AG04450 (cell line): Measurements from ENCODE around the gene PRKAR1B. TPM values are rescaled to one million over a fixed set of nuclear protein-coding genes. Genes with fewer than 3 reads are reported as not detected.

Experiments used
- CTCF ChIA-PET: fragments of 300-600, 350-600 bp; formaldehyde crosslinking; extraction: SDS; loops from one replicate; lab custom pipeline; 2022; ENCODE audit warnings: antibody characterized with exemption, inconsistent platforms; lab: Charles Lee
- POLR2A ChIA-PET: fragments of 350-600 bp; formaldehyde crosslinking; extraction: SDS; loops from one replicate; lab custom pipeline; 2021; ENCODE audit warnings: antibody characterized with exemption, inconsistent platforms; lab: Yijun Ruan, JAX
- DNase-seq: peaks from one replicate; pipeline ENCODE4 v3.0.0-alpha.2; 2011; ENCODE audit warnings: low read depth, low spot score
- H3K27ac ChIP-seq: one replicate; pipeline ENCODE4 v1.5.1; 2012; ENCODE audit warnings: low read depth, low read length, control low read depth
- H3K27me3 ChIP-seq: one replicate; pipeline ENCODE4 v1.6.0; 2012; ENCODE audit warnings: low read length; ENCODE audit not compliant: control insufficient read depth, insufficient read depth
- H3K4me3 ChIP-seq: 2 replicates; pipeline ENCODE4 v1.5.1; 2011; ENCODE audit warnings: mild to moderate bottlenecking, low read depth, low read length, control low read depth
- H3K9me3 ChIP-seq: 2 replicates; pipeline ENCODE4 v1.5.1; 2012; ENCODE audit warnings: low read length; ENCODE audit not compliant: control insufficient read depth, insufficient read depth
- polyA plus RNA-seq: library from polyadenylated mRNA; depleted of rRNA; stranded (reverse); fragments of >200 nt; gene quantifications from 2 replicates; pipeline ENCODE4 v1.2.3, GENCODE V29; 2011
- TF ChIP-seq, protein P1 (sequence below): IDR thresholded peaks from 2 replicates; pipeline ENCODE4 v1.5.1; 2011; ENCODE audit warnings: low read depth, low read length, control low read depth, inconsistent platforms

The PRKAR1B gene
- polyA plus RNA-seq, 1 experiment, result 16.1 TPM

DNA sequence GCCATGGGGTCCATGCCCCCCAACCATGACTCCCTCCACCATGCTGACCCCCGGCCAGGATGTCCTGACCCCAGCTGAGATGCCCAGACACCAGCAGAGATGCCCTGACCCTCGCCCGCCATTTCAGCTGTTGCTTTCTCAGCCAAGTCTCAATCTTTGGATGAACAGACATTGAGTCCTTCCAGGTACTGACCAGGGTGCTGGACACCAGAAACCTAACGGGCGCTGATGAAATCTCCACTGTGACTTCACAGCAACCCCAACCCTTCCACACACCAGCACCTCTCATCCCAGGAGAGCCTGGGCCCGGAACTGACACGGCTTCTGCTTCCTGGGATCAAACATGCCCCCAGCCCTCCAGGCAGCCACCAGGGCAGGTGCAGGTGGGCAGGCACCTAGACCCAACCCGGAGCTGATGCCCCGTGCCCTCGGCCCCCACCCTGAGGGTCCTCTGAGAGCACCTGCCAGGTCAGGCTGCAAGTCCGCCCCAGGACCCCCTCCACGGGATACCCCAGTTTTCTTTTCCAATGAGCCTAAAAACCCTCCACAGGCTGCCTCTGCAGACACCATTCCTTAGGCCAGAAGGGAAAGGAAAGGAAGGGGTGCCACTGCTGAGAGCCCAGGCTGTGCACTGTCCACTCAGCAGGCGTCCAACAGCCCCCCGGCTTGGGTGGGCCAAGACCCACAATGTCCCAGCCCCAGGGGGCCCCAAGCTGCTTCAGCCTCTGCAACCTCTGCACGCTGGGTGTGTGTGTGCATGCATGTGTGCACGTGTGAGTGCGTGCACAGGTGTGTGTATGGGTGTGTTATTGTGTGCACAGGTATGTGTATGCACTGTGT is 164.1 kb downstream of the PRKAR1B start:
- H3K9me3 ChIP-seq, result peaks cover 3% of the 10 kb centered on the region; the same call in 1 of the 2 replicates
- peaks cover 4% of the 10 kb centered on the region for H3K27me3 ChIP-seq
- H3K4me3 ChIP-seq, result no peak overlapping the region
- CTCF ChIA-PET, result no interaction called here
- no peak overlapping the region for H3K27ac ChIP-seq
- POLR2A ChIA-PET, result interaction anchor here (0.6 kb wide), 1 partner anchor 204 kb away, joined by 6 read pairs; no protein-coding TSS in a partner anchor
- no peak for DNase-seq
- TF ChIP-seq, protein P1, sequence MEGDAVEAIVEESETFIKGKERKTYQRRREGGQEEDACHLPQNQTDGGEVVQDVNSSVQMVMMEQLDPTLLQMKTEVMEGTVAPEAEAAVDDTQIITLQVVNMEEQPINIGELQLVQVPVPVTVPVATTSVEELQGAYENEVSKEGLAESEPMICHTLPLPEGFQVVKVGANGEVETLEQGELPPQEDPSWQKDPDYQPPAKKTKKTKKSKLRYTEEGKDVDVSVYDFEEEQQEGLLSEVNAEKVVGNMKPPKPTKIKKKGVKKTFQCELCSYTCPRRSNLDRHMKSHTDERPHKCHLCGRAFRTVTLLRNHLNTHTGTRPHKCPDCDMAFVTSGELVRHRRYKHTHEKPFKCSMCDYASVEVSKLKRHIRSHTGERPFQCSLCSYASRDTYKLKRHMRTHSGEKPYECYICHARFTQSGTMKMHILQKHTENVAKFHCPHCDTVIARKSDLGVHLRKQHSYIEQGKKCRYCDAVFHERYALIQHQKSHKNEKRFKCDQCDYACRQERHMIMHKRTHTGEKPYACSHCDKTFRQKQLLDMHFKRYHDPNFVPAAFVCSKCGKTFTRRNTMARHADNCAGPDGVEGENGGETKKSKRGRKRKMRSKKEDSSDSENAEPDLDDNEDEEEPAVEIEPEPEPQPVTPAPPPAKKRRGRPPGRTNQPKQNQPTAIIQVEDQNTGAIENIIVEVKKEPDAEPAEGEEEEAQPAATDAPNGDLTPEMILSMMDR, result no peak

GRCh38 chr7:562374-562675 is 164.8 kb downstream of the PRKAR1B start:
- Histone ChIP-seq H3K27ac (no peak overlapping the region), H3K9me3 (peaks cover 5% of the 10 kb centered on the region), H3K4me3 (no peak overlapping the region), H3K27me3 (peaks cover 4% of the 10 kb centered on the region)
- ChIA-PET CTCF (no interaction called here), POLR2A (interaction anchor here (0.6 kb wide), 1 partner anchor 204 kb away, joined by 6 read pairs; no protein-coding TSS in a partner anchor)
- TF ChIP-seq, protein P1, result no peak
- DNase-seq, result no peak

- Histone ChIP-seq H3K27ac (no peak overlapping the region), H3K27me3 (peaks cover 4% of the 10 kb centered on the region), H3K9me3 (peaks cover 10% of the 10 kb centered on the region), H3K4me3 (no peak overlapping the region)
- POLR2A ChIA-PET, result interaction anchor here (0.6 kb wide), 1 partner anchor 203 kb away, joined by 6 read pairs; no protein-coding TSS in a partner anchor
- no peak for DNase-seq
- CTCF ChIA-PET, result no interaction called here
- TF ChIP-seq, protein P1, result no peak
Measured at GRCh38 chr7:561631-562373, 165.3 kb downstream of the PRKAR1B start.

DNA sequence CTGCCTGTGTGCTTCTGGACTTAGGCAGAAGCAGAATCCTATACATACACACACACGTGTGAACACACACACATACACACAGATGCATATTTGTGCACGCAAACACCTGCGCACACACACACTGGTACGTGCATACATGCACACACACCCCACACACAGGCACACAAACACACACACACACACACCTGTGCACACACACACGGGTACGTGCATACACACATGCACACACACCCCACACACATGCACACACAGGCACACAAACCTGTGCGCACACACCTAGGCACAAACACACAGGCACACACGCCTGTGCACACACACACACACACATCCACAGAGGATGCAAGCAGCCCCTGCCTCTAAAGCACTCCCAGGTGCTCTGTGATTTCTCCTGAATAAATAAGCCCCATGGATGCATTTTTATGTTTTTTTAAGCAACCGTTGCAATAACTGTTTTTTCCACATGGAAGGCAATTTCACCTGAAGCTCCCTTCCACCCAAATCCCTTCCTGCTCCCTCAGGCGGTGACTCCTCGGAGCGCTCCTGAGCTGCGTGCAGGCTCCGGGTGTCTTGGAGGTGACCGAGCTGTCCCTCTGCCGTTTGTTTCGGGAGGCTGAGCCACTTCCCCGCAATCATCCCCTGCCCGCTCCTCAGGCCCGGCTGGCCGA is 166.0 kb downstream of the PRKAR1B start:
- no peak for DNase-seq
- Histone ChIP-seq H3K9me3 (peaks cover 11% of the 10 kb centered on the region), H3K4me3 (no peak overlapping the region), H3K27ac (no peak overlapping the region), H3K27me3 (peaks cover 4% of the 10 kb centered on the region)
- ChIA-PET CTCF (no interaction called here), POLR2A (no interaction called here)
- TF ChIP-seq, protein P1, result no peak
